Esophagus muscularis mucosa (tissue), 4 donors: ENCODE results near the gene CDIPT. TPM values are rescaled to one million over a fixed set of nuclear protein-coding genes. Genes with fewer than 3 reads are reported as not detected.

Experiments used
- DNase-seq: peaks from one replicate; pipeline ENCODE4 v3.0.0-alpha.2; 2017; ENCODE audit errors: extremely low spot score
- H3K27ac ChIP-seq, 4 donors: fragments of 200-600 bp; sonication (generic); replicated peaks in 1 of 4; 1 replicate in 3 of 4; 2 replicates in 1 of 4; pipeline ENCODE4 v1.5.1; 2016 to 2019; ENCODE audit warnings: mild to moderate bottlenecking in 1 of 4
- H3K27me3 ChIP-seq, 4 donors: fragments of 200-600 bp; sonication (generic); one replicate each; pipeline versions ENCODE4 v1.5.1 to v1.6.0; 2016 to 2019
- H3K36me3 ChIP-seq, 4 donors: fragments of 200-600 bp; sonication (generic); one replicate each; pipeline ENCODE4 v1.5.1; 2016 to 2019
- H3K4me1 ChIP-seq, 4 donors: fragments of 200-600 bp; sonication (generic); one replicate each; pipeline ENCODE4 v1.5.1; 2016 to 2019
- H3K4me3 ChIP-seq, 4 donors: fragments of 200-600 bp; sonication (generic); 1 replicate in 2 of 4; 2 replicates in 2 of 4; pipeline ENCODE4 v1.5.1; 2016 to 2019; ENCODE audit warnings: mild to moderate bottlenecking in 4 of 4, moderate library complexity in 1 of 4
- H3K9me3 ChIP-seq, 4 donors: fragments of 200-600 bp; sonication (generic); 1 replicate in 3 of 4; 2 replicates in 1 of 4; pipeline ENCODE4 v1.5.1; 2016 to 2019
- CTCF ChIP-seq, 3 experiments: fragments of 200-600 bp in 2 of 3; fragments of 450-650 bp in 1 of 3; sonication (generic) in 2 of 3; IDR thresholded peaks; one replicate each; pipeline ENCODE4 v1.5.1; 2017 to 2019; ENCODE audit warnings: antibody characterized with exemption in 3 of 3, mild to moderate bottlenecking in 2 of 3, moderate library complexity in 1 of 3
- EP300 ChIP-seq: sonication (generic); formaldehyde crosslinking; IDR thresholded peaks from one replicate; pipeline ENCODE4 v1.6.1; 2017; ENCODE audit warnings: antibody characterized with exemption
- POLR2A ChIP-seq: fragments of 450-650 bp; IDR thresholded peaks from one replicate; pipeline ENCODE4 v1.6.1; 2017; ENCODE audit warnings: antibody characterized with exemption, moderate library complexity, mild to moderate bottlenecking, low read depth
- POLR2AphosphoS5 ChIP-seq, 2 donors: sonication (generic); formaldehyde crosslinking; IDR thresholded peaks; one replicate each; pipeline ENCODE4 v1.6.1; 2017; ENCODE audit warnings: antibody characterized with exemption in 2 of 2
- WGBS: methylation state at CpG from one replicate; pipeline ENCODE4 v1.1.5; 2018; 5-methylcytosine and 5-hydroxymethylcytosine counted together
- intact Hi-C: fragments of 100-400 bp; cut with DNase I; formaldehyde crosslinking; loops from one replicate; pipeline ENCODE4 v1.15.1; 2023
- total RNA-seq, 4 donors: library from RNA; depleted of rRNA; stranded (reverse); fragments of >200 nt; gene quantifications; one replicate each; pipeline versions ENCODE4 v1.1.0 to v1.2.1, GENCODE V29; 2016

The CDIPT gene
- total RNA-seq, 4 donors from 2014 or later: 105 to 178 (median 141) TPM

GRCh38 chr16:29858974-29859373, 4.1 kb downstream of the CDIPT start:
- 95% methylated on average over 19 of the region's 19 CpGs for WGBS
- no peak for DNase-seq
- no peaks in the 10 kb centered on the region for H3K27me3 ChIP-seq
- intact Hi-C loops: no loop called here
- TF ChIP-seq POLR2A (no peak), CTCF (IDR thresholded peaks at IDR 0.05) (no peak), EP300 (no peak)
- no peak overlapping the region for H3K27ac ChIP-seq
- H3K4me3 ChIP-seq: no peak overlapping the region
- peaks cover 17 to 30% (median 28%) of the 10 kb centered on the region in 4 donors for H3K4me1 ChIP-seq
- H3K36me3 ChIP-seq: peaks cover 19 to 37% (median 31%) of the 10 kb centered on the region in 4 donors
- no peaks in the 10 kb centered on the region for H3K9me3 ChIP-seq

- Histone ChIP-seq H3K9me3 (no peaks in the 10 kb centered on the region), H3K27me3 (no peaks in the 10 kb centered on the region), H3K4me1 (peaks cover 17 to 25% (median 22%) of the 10 kb centered on the region in 4 donors), H3K27ac (no peak overlapping the region), H3K36me3 (peaks cover 19 to 37% (median 31%) of the 10 kb centered on the region in 4 donors), H3K4me3 (no peak overlapping the region)
- DNase-seq: no peak
- WGBS: 76% methylated on average over 10 of the region's 10 CpGs
- intact Hi-C loops: no loop called here
- no peak for TF ChIP-seq POLR2A
Measured at GRCh38 chr16:29858149-29858849, 4.7 kb downstream of the CDIPT start.

- 69% methylated on average over 7 of the region's 7 CpGs for WGBS
- Histone ChIP-seq H3K9me3 (no peaks in the 10 kb centered on the region), H3K4me3 (no peak overlapping the region), H3K36me3 (peaks cover 19 to 37% (median 31%) of the 10 kb centered on the region in 4 donors), H3K27me3 (no peaks in the 10 kb centered on the region), H3K4me1 (peaks cover 16 to 23% (median 21%) of the 10 kb centered on the region in 4 donors), H3K27ac (no peak overlapping the region)
- no peak for DNase-seq
- no peak for TF ChIP-seq POLR2AphosphoS5 (IDR thresholded peaks at IDR 0.05)
- no peak for TF ChIP-seq POLR2A
- no peak for TF ChIP-seq EP300
- TF ChIP-seq CTCF (IDR thresholded peaks at IDR 0.05): no peak
- intact Hi-C loops: no loop called here
Measured at GRCh38 chr16:29857133-29857760, 5.8 kb downstream of the CDIPT start.

GRCh38 chr16:29854520-29855100, 8.4 kb downstream of the CDIPT start:
- Histone ChIP-seq H3K36me3 (peaks cover 10 to 19% (median 14%) of the 10 kb centered on the region in 4 donors), H3K27me3 (no peaks in the 10 kb centered on the region), H3K9me3 (no peaks in the 10 kb centered on the region), H3K4me1 (peaks cover 0 to 14% (median 9%) of the 10 kb centered on the region in 4 donors), H3K4me3 (no peak overlapping the region), H3K27ac (no peak overlapping the region)
- no peak for TF ChIP-seq CTCF (IDR thresholded peaks at IDR 0.05)
- no peak for TF ChIP-seq POLR2A
- TF ChIP-seq EP300: no peak
- no peak for TF ChIP-seq POLR2AphosphoS5 (IDR thresholded peaks at IDR 0.05)
- intact Hi-C loops: no loop called here
- no peak for DNase-seq
- 87% methylated on average over 5 of the region's 5 CpGs for WGBS

- Histone ChIP-seq H3K9me3 (no peaks in the 10 kb centered on the region), H3K36me3 (peaks cover 2 to 10% (median 8%) of the 10 kb centered on the region in 4 donors), H3K27me3 (no peaks in the 10 kb centered on the region), H3K4me3 (no peak overlapping the region), H3K4me1 (peaks cover 0 to 27% (median 19%) of the 10 kb centered on the region in 4 donors), H3K27ac (peak overlapping the region in 2 of 4 donors; percentile 11 to 60)
- TF ChIP-seq POLR2AphosphoS5 (IDR thresholded peaks at IDR 0.05) (peak; percentile 55), EP300 (no peak), CTCF (IDR thresholded peaks at IDR 0.05) (no peak)
- intact Hi-C loops: no loop called here
- WGBS: 58% methylated on average over 7 of the region's 7 CpGs
- DNase-seq: no peak
Measured at GRCh38 chr16:29852654-29853053, 10.4 kb downstream of the CDIPT start.
